GM12878 (cell line): ENCODE data around the gene TMEM30A.

Source experiments
- ATF2 ChIP-seq: IDR thresholded peaks from 2 replicates; pipeline ENCODE4 v1.6.1; 2012; ENCODE audit warnings: low read length, inconsistent platforms
- EP300 ChIP-seq, 2 experiments: fragments of 150-350 bp in 1 of 2; IDR thresholded peaks; 2 replicates each; pipeline ENCODE4 v1.6.1; 2011 to 2012; ENCODE audit warnings: low read depth in 2 of 2, low read length in 2 of 2, borderline replicate concordance in 1 of 2, improper control_type of control experiment in 1 of 2, inconsistent platforms in 1 of 2; ENCODE audit not compliant: control insufficient read depth in 1 of 2
- GABPA ChIP-seq: IDR thresholded peaks from 2 replicates; pipeline ENCODE4 v1.6.1; 2014; ENCODE audit warnings: antibody characterized with exemption, low read depth, mild to moderate bottlenecking, inconsistent platforms
- POLR2A ChIP-seq: IDR thresholded peaks from 2 replicates; pipeline ENCODE4 v1.6.1; 2011; ENCODE audit warnings: low read depth, mild to moderate bottlenecking, low read length

- TF ChIP-seq GABPA (no peak), POLR2A (no peak), ATF2 (no peak), EP300 (IDR thresholded peaks at IDR 0.05; ENCODE audit: borderline replicate concordance in 1 of 2, control insufficient read depth in 1 of 2, low read depth in 2 of 2, low read length in 2 of 2) (no peak)
These were observed 61.2 kb downstream of the TMEM30A start for GRCh38 chr6:75223428-75223827.
